Measurements from ENCODE around the gene EEFSEC. TPM values are rescaled to one million over a fixed set of nuclear protein-coding genes. Genes with fewer than 3 reads are reported as not detected.

Gene EEFSEC
- total RNA-seq, 1 experiment from 2014 or later, result 14.6 TPM

GRCh38 chr3:128144512-128145187, 8.6 kb upstream of the EEFSEC start:
- BruUV-seq (replicated peaks), result no TSS peak
- no peak for TF ChIP-seq CTCF (IDR thresholded peaks at IDR 0.05; ENCODE audit: unreplicated experiment)
- DNase-seq (ENCODE audit: unreplicated experiment), result no peak
- H3K9me3 Mint-ChIP-seq (ENCODE audit: unreplicated experiment), result no peaks in the 10 kb centered on the region
- CTCF ChIA-PET, result interaction anchor here (0.8 kb wide), 1 partner anchor 11 kb away, joined by 5 read pairs; no protein-coding TSS in a partner anchor
- intact Hi-C loops (cut with micrococcal nuclease), result no loop called here
- peaks cover 5% of the 10 kb centered on the region for H3K36me3 Mint-ChIP-seq (ENCODE audit: insufficient read depth, unreplicated experiment)
- no peak overlapping the region for H3K4me3 Mint-ChIP-seq (ENCODE audit: unreplicated experiment)
- POLR2A ChIA-PET, result interaction anchor here (1.0 kb wide), 1 partner anchor 20 kb away, joined by 3 read pairs; no protein-coding TSS in a partner anchor
- no peak overlapping the region for H3K27ac Mint-ChIP-seq (ENCODE audit: low read depth, unreplicated experiment)
- peaks cover under 1% of the 10 kb centered on the region for H3K27me3 Mint-ChIP-seq (ENCODE audit: insufficient read depth, unreplicated experiment)
- no peaks in the 10 kb centered on the region for H3K4me1 Mint-ChIP-seq (ENCODE audit: insufficient read depth, unreplicated experiment)

- CTCF ChIA-PET, result interaction anchor here (0.8 kb wide), 1 partner anchor 12 kb away, joined by 5 read pairs; no protein-coding TSS in a partner anchor
- BruUV-seq (replicated peaks), result no TSS peak
Measured at GRCh38 chr3:128145279-128145678, 8.0 kb upstream of the EEFSEC start.

DNA sequence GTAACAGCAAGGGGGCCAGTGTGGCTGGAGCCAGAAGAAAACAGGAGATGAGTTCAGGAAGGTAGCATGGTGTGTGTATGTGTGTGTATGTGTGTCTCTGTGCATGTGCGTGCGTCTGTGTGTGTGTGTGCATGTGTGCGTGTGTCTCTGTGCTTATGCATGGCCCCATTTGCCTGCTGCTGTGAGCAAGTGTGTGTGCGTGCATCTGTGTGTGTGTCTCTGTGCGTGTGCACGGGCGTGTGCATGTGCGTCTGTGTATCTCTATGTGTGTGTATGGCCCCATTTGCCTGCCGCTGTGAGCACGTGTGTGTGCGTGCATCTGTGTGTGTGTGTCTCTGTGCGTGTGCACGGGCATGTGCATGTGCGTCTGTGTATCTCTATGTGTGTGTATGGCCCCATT, 7.1 kb upstream of the EEFSEC start:
- no peak overlapping the region for H3K27ac Mint-ChIP-seq (ENCODE audit: low read depth, unreplicated experiment)
- no TSS peak for BruUV-seq (replicated peaks)
- DNase-seq (ENCODE audit: unreplicated experiment), result no peak
- intact Hi-C loops (cut with micrococcal nuclease), result no loop called here
- no peaks in the 10 kb centered on the region for H3K4me1 Mint-ChIP-seq (ENCODE audit: insufficient read depth, unreplicated experiment)
- H3K9me3 Mint-ChIP-seq (ENCODE audit: unreplicated experiment), result no peaks in the 10 kb centered on the region
- POLR2A ChIA-PET, result no interaction called here
- CTCF ChIA-PET, result no interaction called here
- no peak for TF ChIP-seq CTCF (IDR thresholded peaks at IDR 0.05; ENCODE audit: unreplicated experiment)
- H3K4me3 Mint-ChIP-seq (ENCODE audit: unreplicated experiment), result no peak overlapping the region
- H3K27me3 Mint-ChIP-seq (ENCODE audit: insufficient read depth, unreplicated experiment), result no peaks in the 10 kb centered on the region
- peaks cover 5% of the 10 kb centered on the region for H3K36me3 Mint-ChIP-seq (ENCODE audit: insufficient read depth, unreplicated experiment)

More at GRCh38 chr3:128145279-128145678, 8.0 kb upstream of the EEFSEC start:
- intact Hi-C loops (cut with micrococcal nuclease), result no loop called here
- Mint-ChIP-seq H3K4me1 (ENCODE audit: insufficient read depth, unreplicated experiment) (no peaks in the 10 kb centered on the region), H3K4me3 (ENCODE audit: unreplicated experiment) (no peak overlapping the region), H3K27ac (ENCODE audit: low read depth, unreplicated experiment) (no peak overlapping the region), H3K27me3 (ENCODE audit: insufficient read depth, unreplicated experiment) (no peaks in the 10 kb centered on the region), H3K36me3 (ENCODE audit: insufficient read depth, unreplicated experiment) (peaks cover 5% of the 10 kb centered on the region), H3K9me3 (ENCODE audit: unreplicated experiment) (no peaks in the 10 kb centered on the region)
- no peak for TF ChIP-seq CTCF (IDR thresholded peaks at IDR 0.05; ENCODE audit: unreplicated experiment)
- POLR2A ChIA-PET, result interaction anchor here (1.0 kb wide), 1 partner anchor 21 kb away, joined by 3 read pairs; no protein-coding TSS in a partner anchor
- DNase-seq (ENCODE audit: unreplicated experiment), result no peak

GRCh38 chr3:128149650-128150049, 3.6 kb upstream of the EEFSEC start:
- CTCF ChIA-PET, result no interaction called here
- no peak for DNase-seq (ENCODE audit: unreplicated experiment)
- TF ChIP-seq CTCF (IDR thresholded peaks at IDR 0.05; ENCODE audit: unreplicated experiment), result no peak
- Mint-ChIP-seq H3K36me3 (ENCODE audit: insufficient read depth, unreplicated experiment) (no peaks in the 10 kb centered on the region), H3K9me3 (ENCODE audit: unreplicated experiment) (no peaks in the 10 kb centered on the region), H3K27me3 (ENCODE audit: insufficient read depth, unreplicated experiment) (no peaks in the 10 kb centered on the region), H3K4me3 (ENCODE audit: unreplicated experiment) (no peak overlapping the region), H3K27ac (ENCODE audit: low read depth, unreplicated experiment) (no peak overlapping the region), H3K4me1 (ENCODE audit: insufficient read depth, unreplicated experiment) (no peaks in the 10 kb centered on the region)
- POLR2A ChIA-PET, result no interaction called here
- intact Hi-C loops (cut with micrococcal nuclease), result no loop called here
- no TSS peak for BruUV-seq (replicated peaks)

Measured in MCF 10A (cell line).